GM12878 (cell line): ENCODE measurements around the gene P3H2. TPM values are rescaled to one million over a fixed set of nuclear protein-coding genes. Genes with fewer than 3 reads are reported as not detected.

Experiments used
- ATAC-seq: fragments of 200-7000 bp; cut with Tn5 transposase; 3 replicates; pipeline ENCODE4 v1.9.1; 2020; ENCODE audit warnings: mild to moderate bottlenecking, moderate library complexity
- BruUV-seq: library from RNA; stranded (reverse); fragments of 400-500 nt; replicated peaks from 2 replicates; lab custom pipeline; 2021; lab: Mats Ljungman, UMichigan
- CTCF ChIA-PET: fragments of 300-600 bp; sonication (Branson Sonifier 250); formaldehyde crosslinking; extraction: SDS; loops from one replicate; lab custom pipeline; 2021; ENCODE audit warnings: inconsistent platforms; lab: Yijun Ruan, JAX
- POLR2A ChIA-PET: fragments of 350-600 bp; formaldehyde crosslinking; extraction: SDS; loops from one replicate; lab custom pipeline; 2021; ENCODE audit warnings: inconsistent platforms; lab: Charles Lee
- RAD21 ChIA-PET: fragments of 300-600 bp; sonication (Branson Sonifier 250); formaldehyde crosslinking; loops from one replicate; lab custom pipeline; 2023; ENCODE audit warnings: antibody characterized with exemption; ENCODE audit not compliant: unreplicated experiment; lab: Charles Lee
- SMC1A ChIA-PET: fragments of 300-600 bp; sonication (Branson Sonifier 250); formaldehyde crosslinking; loops from one replicate; lab custom pipeline; 2023; ENCODE audit not compliant: unreplicated experiment, uncharacterized antibody; lab: Charles Lee
- DNase-seq: peaks from one replicate; pipeline ENCODE4 v3.0.0-alpha.2; 2011; ENCODE audit warnings: low read depth, low spot score
- FAIRE-seq: peaks from 3 replicates; lab custom pipeline; 2011; peaks lifted over from hg19 to GRCh38; lab: Jason Lieb, UNC
- H2AFZ ChIP-seq: 2 replicates; pipeline ENCODE4 v1.6.0; 2011; ENCODE audit warnings: low read depth, low read length, control low read depth; ENCODE audit not compliant: control insufficient read depth
- H3K27ac ChIP-seq: 2 replicates; pipeline ENCODE4 v1.5.1; 2011; ENCODE audit warnings: control low read depth; ENCODE audit not compliant: control insufficient read depth, insufficient read depth
- H3K27me3 ChIP-seq, 2 experiments: replicated peaks in 1 of 2; 2 replicates each; pipeline versions ENCODE4 v1.6.0 to v1.6.1; 2011; ENCODE audit warnings: low read length in 1 of 2; ENCODE audit not compliant: control insufficient read depth in 2 of 2, insufficient read depth in 2 of 2
- H3K36me3 ChIP-seq, 2 experiments: 2 replicates each; pipeline ENCODE4 v1.5.1; 2011; ENCODE audit warnings: low read length in 1 of 2; ENCODE audit not compliant: control insufficient read depth in 2 of 2, insufficient read depth in 2 of 2
- H3K4me1 ChIP-seq: 2 replicates; pipeline ENCODE4 v1.6.1; 2011; ENCODE audit warnings: mild to moderate bottlenecking, low read length, moderate library complexity, mixed read lengths; ENCODE audit not compliant: control insufficient read depth, insufficient read depth
- H3K4me2 ChIP-seq: 2 replicates; pipeline ENCODE4 v1.6.0; 2011; ENCODE audit warnings: control low read depth; ENCODE audit not compliant: control insufficient read depth, insufficient read depth
- H3K4me3 ChIP-seq: fragments of 200-600 bp; sonication (generic); 2 replicates; pipeline ENCODE4 v1.5.1; 2016
- H3K79me2 ChIP-seq: 2 replicates; pipeline ENCODE4 v1.6.0; 2011; ENCODE audit warnings: low read length; ENCODE audit not compliant: control insufficient read depth, insufficient read depth
- H3K9ac ChIP-seq: 2 replicates; pipeline ENCODE4 v1.8.0; 2011; ENCODE audit warnings: low read length, control low read depth, mixed read lengths; ENCODE audit not compliant: control insufficient read depth, insufficient read depth
- H3K9me3 ChIP-seq: replicated peaks from 3 replicates; pipeline ENCODE4 v1.5.1; 2011; ENCODE audit warnings: mild to moderate bottlenecking, low read length; ENCODE audit not compliant: control insufficient read depth, insufficient read depth
- H4K20me1 ChIP-seq: 2 replicates; pipeline ENCODE4 v1.6.0; 2011; ENCODE audit not compliant: control insufficient read depth, insufficient read depth
- CBFB ChIP-seq: IDR thresholded peaks from 2 replicates; pipeline ENCODE4 v1.6.1; 2016; ENCODE audit warnings: antibody characterized with exemption, low read depth
- CREB1 ChIP-seq: IDR thresholded peaks from 2 replicates; pipeline ENCODE4 v1.6.1; 2012; ENCODE audit warnings: low read depth, mild to moderate bottlenecking, inconsistent platforms
- ELK1 ChIP-seq: IDR thresholded peaks from 2 replicates; pipeline ENCODE4 v1.6.1; 2012; ENCODE audit warnings: low read depth, low read length, improper control_type of control experiment
- HDAC2 ChIP-seq: fragments of 200-600 bp; sonication (generic); IDR thresholded peaks from 2 replicates; pipeline ENCODE4 v1.6.1; 2017
- NFYB ChIP-seq: IDR thresholded peaks from 2 replicates; pipeline ENCODE4 v1.6.1; 2011; ENCODE audit warnings: low read depth, mild to moderate bottlenecking, low read length, improper control_type of control experiment, moderate library complexity; ENCODE audit not compliant: insufficient read depth
- POLR2AphosphoS5 ChIP-seq: IDR thresholded peaks from 2 replicates; pipeline ENCODE4 v1.6.1; 2011; ENCODE audit warnings: mild to moderate bottlenecking, low read length, inconsistent platforms
- REST ChIP-seq: IDR thresholded peaks from 2 replicates; pipeline ENCODE4 v1.6.1; 2012; ENCODE audit warnings: mild to moderate bottlenecking, low read depth, low read length
- WGBS: methylation state at CpG from one replicate; pipeline ENCODE4 v1.1.6; 2016; ENCODE audit warnings: low lambda C conversion rate; ENCODE audit not compliant: insufficient replicate concordance, insufficient coverage; ENCODE audit errors: missing lambda C conversion rate; 5-methylcytosine and 5-hydroxymethylcytosine counted together
- in situ Hi-C: fragments of 300-500 bp; cut with MboI; formaldehyde crosslinking; loops from 9 replicates; pipeline ENCODE4 v1.14.3; 2018; ENCODE audit warnings: mixed read lengths
- intact Hi-C: fragments of 100-400 bp; cut with micrococcal nuclease; formaldehyde crosslinking; loops from one replicate; pipeline ENCODE4 v1.14.2; 2022; ENCODE audit not compliant: unreplicated experiment
- polyA plus RNA-seq, 11 experiments: library from polyadenylated mRNA; depleted of rRNA in 4 of 11; unstranded in 6 of 11; stranded (reverse) in 5 of 11; fragments of >200 nt; fragmentation: Nextera tagmentation in 4 of 11; fragmentation: Illumina TruSeq in 1 of 11; extraction: Ambion mirVana in 4 of 11; extraction: Trizol in 1 of 11; gene quantifications; 1 replicate in 1 of 11; 2 replicates in 10 of 11; pipeline versions ENCODE4 v1.2.1 to v1.2.3, GENCODE V29; 2011 to 2016; ENCODE audit warnings: inconsistent platforms in 2 of 11, missing spikeins in 2 of 11, low read depth in 1 of 11
- total RNA-seq, 4 experiments: library from RNA; depleted of rRNA in 3 of 4; stranded (reverse); fragments of >200 nt in 3 of 4; fragmentation: Illumina TruSeq in 1 of 4; extraction: Trizol in 1 of 4; gene quantifications; 2 replicates each; pipeline versions ENCODE4 v1.2.1 to v1.2.3, GENCODE V29; 2013 to 2021

Gene P3H2
- total and polyA plus RNA-seq, 10 of the 15 experiments (the other 5 are each of a cell fraction or from before 2014, with no cell fraction given): 27.0 to 97.6 (median 83.2) TPM

- ChIA-PET SMC1A (no interaction called here), POLR2A (no interaction called here), CTCF (interaction anchor here (0.9 to 1.5 kb wide), 2 partner anchors 191 to 196 kb away, joined by 3 read pairs; no protein-coding TSS in a partner anchor), RAD21 (interaction anchor here (1.3 kb wide), 1 partner anchor 49 kb away, joined by 6 read pairs; no protein-coding TSS in a partner anchor)
- no peaks in the 10 kb centered on the region for H3K4me1 ChIP-seq
- ATAC-seq (peak; percentile 28), FAIRE-seq (no peak), DNase-seq (no peak)
- no peak overlapping the region for H3K27ac ChIP-seq
- WGBS: 0% methylated on average over 2 of the region's 2 CpGs
- no peak overlapping the region for H3K9ac ChIP-seq
- no peak overlapping the region for H3K4me2 ChIP-seq
- no peaks in the 10 kb centered on the region for H3K36me3 ChIP-seq
- no peaks in the 10 kb centered on the region for H3K27me3 ChIP-seq
- H3K79me2 ChIP-seq: no peaks in the 10 kb centered on the region
- H2AFZ ChIP-seq: no peak overlapping the region
- H3K9me3 ChIP-seq: no peaks in the 10 kb centered on the region
- TF ChIP-seq CREB1 (no peak), NFYB (no peak), HDAC2 (no peak), REST (no peak), ELK1 (no peak), CBFB (no peak), POLR2AphosphoS5 (no peak)
- no peak overlapping the region for H3K4me3 ChIP-seq
- in situ Hi-C loops: no loop called here
- intact Hi-C loops: no loop called here
- no peaks in the 10 kb centered on the region for H4K20me1 ChIP-seq
- BruUV-seq: no TSS peak
Measured at GRCh38 chr3:190158261-190158660, 37.6 kb upstream of the P3H2 start.
